ENCODE results near the gene PRX. TPM values are rescaled to one million over a fixed set of nuclear protein-coding genes. Genes with fewer than 3 reads are reported as not detected.

Gene PRX
- polyA plus RNA-seq, 3 donors, result 0.13 to 0.76 TPM; not detected in 1

DNA sequence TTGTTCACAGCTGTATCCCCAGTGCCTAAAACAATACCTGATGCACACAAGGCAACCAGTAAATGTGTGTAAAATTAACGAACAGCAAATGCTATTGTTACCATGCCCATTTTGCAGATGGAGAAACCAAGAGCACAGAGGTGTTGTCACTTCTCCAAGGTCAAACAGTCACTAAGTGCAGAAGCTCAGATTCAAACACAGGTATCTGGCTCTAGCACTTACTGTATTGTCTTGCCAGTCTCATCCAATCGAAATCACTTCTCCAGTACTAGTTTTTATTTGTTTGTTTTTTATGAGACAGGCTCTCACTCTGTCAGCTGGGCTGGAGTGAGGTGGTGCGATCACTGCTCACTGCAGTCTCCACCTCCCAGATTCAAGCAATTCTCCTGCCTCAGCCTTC, 51.0 kb downstream of the PRX start:
- Histone ChIP-seq H3K36me3 (replicated peaks in 1 of 2; ENCODE audit: control insufficient read depth in 1 of 2, insufficient read depth in 2 of 2, low read length in 2 of 2) (peaks cover under 1 to 5% of the 10 kb centered on the region in 2 donors), H3K4me3 (replicated peaks in 1 of 3; ENCODE audit: low read depth in 2 of 3, low read length in 3 of 3) (no peak overlapping the region), H3K27ac (ENCODE audit: low read depth in 1 of 2, low read length in 2 of 2) (peak overlapping the region; percentile 82 to 89), H3K9me3 (replicated peaks in 1 of 2; ENCODE audit: control insufficient read depth in 1 of 2, insufficient read depth in 1 of 2, low read length in 2 of 2) (no peaks in the 10 kb centered on the region), H3K9ac (ENCODE audit: insufficient read depth, low read length, poor library complexity, severe bottlenecking) (no peak overlapping the region), H4K20me1 (ENCODE audit: insufficient read depth, low read length) (peaks cover 7% of the 10 kb centered on the region), H3K27me3 (ENCODE audit: control insufficient read depth in 2 of 2, insufficient read depth in 2 of 2, low read length in 2 of 2) (no peaks in the 10 kb centered on the region), H3K4me2 (replicated peaks; ENCODE audit: extremely low read depth, low read length, poor library complexity, severe bottlenecking) (no peak overlapping the region), H3K4me1 (ENCODE audit: control insufficient read depth in 1 of 2, insufficient read depth in 2 of 2, low read length in 2 of 2) (peaks cover 98 to 100% of the 10 kb centered on the region in 2 donors), H2AFZ (ENCODE audit: insufficient read depth, low read depth, low read length, poor library complexity, severe bottlenecking) (no peak overlapping the region), H3K79me2 (ENCODE audit: insufficient read depth, low read length) (peaks cover 27% of the 10 kb centered on the region)
- peaks cover 4 to 15% of the 10 kb centered on the region in 2 donors for H3K36me3 Mint-ChIP-seq
- peaks cover 0 to 4% (median 0%) of the 10 kb centered on the region in 7 donors for H3K9me3 Mint-ChIP-seq
- H3K27me3 Mint-ChIP-seq (ENCODE audit: low read depth in 3 of 3), result peaks cover 0 to 3% (median 3%) of the 10 kb centered on the region in 3 donors
- peaks cover 89% of the 10 kb centered on the region for H3K4me1 Mint-ChIP-seq
- intact Hi-C loops (cut with micrococcal nuclease), result loop anchor here (5.0 to 10.0 kb wide), 2 partner anchors 80 to 103 kb away; partner anchors contain the start of genes BLVRB (in 1 of the 2), SERTAD3 (in 1 of the 2) and SPTBN4 (in 1 of the 2)
- TF ChIP-seq, protein P1, sequence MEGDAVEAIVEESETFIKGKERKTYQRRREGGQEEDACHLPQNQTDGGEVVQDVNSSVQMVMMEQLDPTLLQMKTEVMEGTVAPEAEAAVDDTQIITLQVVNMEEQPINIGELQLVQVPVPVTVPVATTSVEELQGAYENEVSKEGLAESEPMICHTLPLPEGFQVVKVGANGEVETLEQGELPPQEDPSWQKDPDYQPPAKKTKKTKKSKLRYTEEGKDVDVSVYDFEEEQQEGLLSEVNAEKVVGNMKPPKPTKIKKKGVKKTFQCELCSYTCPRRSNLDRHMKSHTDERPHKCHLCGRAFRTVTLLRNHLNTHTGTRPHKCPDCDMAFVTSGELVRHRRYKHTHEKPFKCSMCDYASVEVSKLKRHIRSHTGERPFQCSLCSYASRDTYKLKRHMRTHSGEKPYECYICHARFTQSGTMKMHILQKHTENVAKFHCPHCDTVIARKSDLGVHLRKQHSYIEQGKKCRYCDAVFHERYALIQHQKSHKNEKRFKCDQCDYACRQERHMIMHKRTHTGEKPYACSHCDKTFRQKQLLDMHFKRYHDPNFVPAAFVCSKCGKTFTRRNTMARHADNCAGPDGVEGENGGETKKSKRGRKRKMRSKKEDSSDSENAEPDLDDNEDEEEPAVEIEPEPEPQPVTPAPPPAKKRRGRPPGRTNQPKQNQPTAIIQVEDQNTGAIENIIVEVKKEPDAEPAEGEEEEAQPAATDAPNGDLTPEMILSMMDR (IDR thresholded peaks at IDR 0.05), result no peak
- DNase-seq, result no peak
- peak overlapping the region; percentile 73 to 98 (median 94) for H3K27ac Mint-ChIP-seq
- WGBS (ENCODE audit: insufficient coverage), result 100% methylated on average over 1 of the region's 3 CpGs
- no peak overlapping the region for H3K4me3 Mint-ChIP-seq

DNA sequence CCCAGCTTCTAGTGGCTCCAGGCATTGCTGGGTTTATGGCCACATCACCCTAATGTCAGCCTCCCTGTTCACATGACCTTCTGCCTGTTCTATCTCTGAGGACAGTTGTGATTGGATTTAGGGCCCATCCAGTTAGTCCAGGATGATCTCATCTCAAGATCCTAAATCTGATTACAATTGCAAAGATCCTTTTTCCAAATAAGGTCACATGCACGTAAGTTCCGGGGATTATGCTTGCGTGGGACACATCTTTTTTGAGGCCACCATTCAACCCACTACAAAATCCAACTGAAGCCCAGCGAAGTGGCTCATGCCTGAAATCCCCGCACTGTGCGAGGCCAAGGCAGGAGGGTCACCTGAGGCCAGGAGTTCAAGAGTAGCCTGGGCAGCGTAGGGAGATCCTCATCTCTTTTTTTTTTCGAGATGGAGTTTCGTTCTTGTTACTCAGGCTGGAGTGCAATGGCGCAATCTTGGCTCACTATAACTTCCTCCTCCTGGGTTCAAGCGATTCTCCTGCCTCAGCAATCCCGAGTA, 52.4 kb downstream of the PRX start:
- H3K79me2 ChIP-seq (ENCODE audit: insufficient read depth, low read length), result peaks cover 39% of the 10 kb centered on the region
- TF ChIP-seq, protein P1 (IDR thresholded peaks at IDR 0.05), result no peak
- H4K20me1 ChIP-seq (ENCODE audit: insufficient read depth, low read length), result no peaks in the 10 kb centered on the region
- peaks cover 90% of the 10 kb centered on the region for H3K4me1 Mint-ChIP-seq
- no peaks in the 10 kb centered on the region for H3K27me3 ChIP-seq (ENCODE audit: control insufficient read depth in 2 of 2, insufficient read depth in 2 of 2, low read length in 2 of 2)
- peaks cover 6 to 12% of the 10 kb centered on the region in 2 donors for H3K36me3 Mint-ChIP-seq
- peaks cover 100% of the 10 kb centered on the region in 2 donors for H3K4me1 ChIP-seq (ENCODE audit: control insufficient read depth in 1 of 2, insufficient read depth in 2 of 2, low read length in 2 of 2)
- H3K4me3 ChIP-seq (replicated peaks in 1 of 3; ENCODE audit: low read depth in 2 of 3, low read length in 3 of 3), result peak overlapping the region in 1 of 3 experiments; percentile 52
- no peak overlapping the region for H2AFZ ChIP-seq (ENCODE audit: insufficient read depth, low read depth, low read length, poor library complexity, severe bottlenecking)
- WGBS (ENCODE audit: insufficient coverage), result 9% methylated on average over 8 of the region's 12 CpGs
- H3K27me3 Mint-ChIP-seq (ENCODE audit: low read depth in 3 of 3), result peaks cover 0 to 3% (median 3%) of the 10 kb centered on the region in 3 donors
- peak overlapping the region; percentile 89 to 90 for H3K27ac ChIP-seq (ENCODE audit: low read depth in 1 of 2, low read length in 2 of 2)
- intact Hi-C loops (cut with micrococcal nuclease), result loop anchor here (1.0 to 10.0 kb wide), 3 partner anchors 12 to 104 kb away; partner anchors contain the start of genes BLVRB (in 1 of the 2), C19orf47 (in 1 of the 2), PLD3 (in 1 of the 2) and SERTAD3 (in 1 of the 2)
- DNase-seq, result peak; percentile 73 to 93 (median 85)
- no peaks in the 10 kb centered on the region for H3K9me3 ChIP-seq (replicated peaks in 1 of 2; ENCODE audit: control insufficient read depth in 1 of 2, insufficient read depth in 1 of 2, low read length in 2 of 2)
- H3K4me2 ChIP-seq (replicated peaks; ENCODE audit: extremely low read depth, low read length, poor library complexity, severe bottlenecking), result peak overlapping the region; percentile 55
- H3K36me3 ChIP-seq (replicated peaks in 1 of 2; ENCODE audit: control insufficient read depth in 1 of 2, insufficient read depth in 2 of 2, low read length in 2 of 2), result no peaks in the 10 kb centered on the region
- peaks cover 0 to 4% (median 0%) of the 10 kb centered on the region in 7 donors for H3K9me3 Mint-ChIP-seq
- no peak overlapping the region for H3K9ac ChIP-seq (ENCODE audit: insufficient read depth, low read length, poor library complexity, severe bottlenecking)
- H3K4me3 Mint-ChIP-seq, result peak overlapping the region; percentile 53 to 66
- peak overlapping the region; percentile 92 to 98 (median 97) for H3K27ac Mint-ChIP-seq
